HEK293 (cell line): ENCODE data around the gene ZNF428.

ENCODE experiments used
- BCL11A ChIP-seq: fragments of 450-650 bp; formaldehyde crosslinking; IDR thresholded peaks from 2 replicates; pipeline ENCODE4 v1.5.1; 2016; ENCODE audit warnings: low read depth, missing biosample characterization, missing genetic modification characterization
- CTCF ChIP-seq: fragments of 450-650 bp; formaldehyde crosslinking; IDR thresholded peaks from 2 replicates; pipeline ENCODE4 v1.5.1; 2016; ENCODE audit warnings: missing biosample characterization, missing genetic modification characterization
- MZF1 ChIP-seq: fragments of 450-650 bp; formaldehyde crosslinking; IDR thresholded peaks from 2 replicates; pipeline ENCODE4 v1.5.1; 2017; ENCODE audit warnings: missing biosample characterization, missing genetic modification characterization, borderline replicate concordance
- SCRT2 ChIP-seq: fragments of 450-650 bp; formaldehyde crosslinking; IDR thresholded peaks from 2 replicates; pipeline ENCODE4 v1.5.1; 2016; ENCODE audit warnings: missing biosample characterization, missing genetic modification characterization
- SP3 ChIP-seq: fragments of 450-650 bp; formaldehyde crosslinking; IDR thresholded peaks from 2 replicates; pipeline ENCODE4 v1.5.1; 2016; ENCODE audit warnings: missing biosample characterization, missing genetic modification characterization
- ZNF121 ChIP-seq: fragments of 450-650 bp; formaldehyde crosslinking; IDR thresholded peaks from 2 replicates; pipeline ENCODE4 v1.5.1; 2016; ENCODE audit warnings: missing biosample characterization, missing genetic modification characterization
- ZNF175 ChIP-seq: fragments of 450-650 bp; formaldehyde crosslinking; IDR thresholded peaks from 2 replicates; pipeline ENCODE4 v1.5.1; 2016; ENCODE audit warnings: missing biosample characterization, missing genetic modification characterization
- ZNF18 ChIP-seq: fragments of 450-650 bp; formaldehyde crosslinking; IDR thresholded peaks from 2 replicates; pipeline ENCODE4 v1.5.1; 2016; ENCODE audit warnings: missing biosample characterization, missing genetic modification characterization
- ZNF221 ChIP-seq: fragments of 450-650 bp; formaldehyde crosslinking; IDR thresholded peaks from 2 replicates; pipeline ENCODE4 v1.5.1; 2017; ENCODE audit warnings: missing biosample characterization, missing genetic modification characterization, borderline replicate concordance
- ZNF23 ChIP-seq: fragments of 450-650 bp; formaldehyde crosslinking; IDR thresholded peaks from 2 replicates; pipeline ENCODE4 v1.5.1; 2016; ENCODE audit warnings: missing biosample characterization, missing genetic modification characterization, borderline replicate concordance
- ZNF239 ChIP-seq: fragments of 450-650 bp; formaldehyde crosslinking; IDR thresholded peaks from 2 replicates; pipeline ENCODE4 v1.5.1; 2016; ENCODE audit warnings: missing biosample characterization, missing genetic modification characterization

- TF ChIP-seq CTCF (tag by site-specific recombination) (no peak), BCL11A (tag by site-specific recombination) (no peak), ZNF221 (tag by site-specific recombination) (no peak), ZNF121 (tag by site-specific recombination) (no peak), ZNF23 (tag by site-specific recombination) (no peak), ZNF175 (tag by site-specific recombination) (no peak), ZNF239 (tag by site-specific recombination) (no peak), SP3 (tag by site-specific recombination) (no peak), SCRT2 (no peak), ZNF18 (no peak), MZF1 (tag by site-specific recombination) (no peak)
Measured at GRCh38 chr19:43606569-43607229, 12.7 kb downstream of the ZNF428 start.
